B cell (primary cell): ENCODE data around the gene NACC1.

Source experiments
- EZH2 ChIP-seq: IDR thresholded peaks from 2 replicates; pipeline ENCODE4 v1.6.1; 2012; ENCODE audit warnings: borderline replicate concordance, low read depth, mild to moderate bottlenecking, moderate library complexity, low read length; ENCODE audit not compliant: insufficient read depth, poor library complexity, severe bottlenecking
- TF ChIP-seq, protein P1 (sequence below): fragments of 200-600 bp; IDR thresholded peaks from one replicate; pipeline ENCODE4 v1.8.0; 2022; ENCODE audit warnings: antibody characterized with exemption, mild to moderate bottlenecking

DNA sequence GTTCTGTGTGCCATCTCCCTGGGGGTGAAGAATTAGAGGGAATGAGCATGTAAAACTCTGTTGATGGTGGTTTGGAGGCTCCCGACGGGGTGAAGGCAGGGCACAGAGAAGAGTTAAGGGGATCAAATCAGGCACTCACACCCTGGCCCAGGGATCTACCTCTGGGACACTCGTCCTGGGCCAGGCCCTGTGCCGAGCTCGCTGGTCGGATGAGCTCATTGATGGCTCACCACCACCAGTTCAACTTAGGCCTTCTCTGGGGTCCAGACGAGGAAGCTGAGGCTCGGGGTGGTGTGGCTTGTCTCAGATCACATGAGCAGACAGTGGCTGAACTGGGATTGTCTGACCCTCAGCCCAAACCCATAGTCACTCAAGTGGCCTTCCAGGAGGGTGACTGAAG lies 1.6 kb downstream of the NACC1 start:
- TF ChIP-seq, protein P1, sequence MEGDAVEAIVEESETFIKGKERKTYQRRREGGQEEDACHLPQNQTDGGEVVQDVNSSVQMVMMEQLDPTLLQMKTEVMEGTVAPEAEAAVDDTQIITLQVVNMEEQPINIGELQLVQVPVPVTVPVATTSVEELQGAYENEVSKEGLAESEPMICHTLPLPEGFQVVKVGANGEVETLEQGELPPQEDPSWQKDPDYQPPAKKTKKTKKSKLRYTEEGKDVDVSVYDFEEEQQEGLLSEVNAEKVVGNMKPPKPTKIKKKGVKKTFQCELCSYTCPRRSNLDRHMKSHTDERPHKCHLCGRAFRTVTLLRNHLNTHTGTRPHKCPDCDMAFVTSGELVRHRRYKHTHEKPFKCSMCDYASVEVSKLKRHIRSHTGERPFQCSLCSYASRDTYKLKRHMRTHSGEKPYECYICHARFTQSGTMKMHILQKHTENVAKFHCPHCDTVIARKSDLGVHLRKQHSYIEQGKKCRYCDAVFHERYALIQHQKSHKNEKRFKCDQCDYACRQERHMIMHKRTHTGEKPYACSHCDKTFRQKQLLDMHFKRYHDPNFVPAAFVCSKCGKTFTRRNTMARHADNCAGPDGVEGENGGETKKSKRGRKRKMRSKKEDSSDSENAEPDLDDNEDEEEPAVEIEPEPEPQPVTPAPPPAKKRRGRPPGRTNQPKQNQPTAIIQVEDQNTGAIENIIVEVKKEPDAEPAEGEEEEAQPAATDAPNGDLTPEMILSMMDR = no peak
- no peak for TF ChIP-seq EZH2
